Stimulated activated CD8-positive, alpha-beta memory T cell treated with anti-CD3 and anti-CD28 coated beads, Interleukin-12 subunit alpha, Interleukin-12 subunit beta, amount 100 ng/mL, for 24 hours (primary cell): ENCODE measurements around the gene LYST.

ENCODE experiments used
- DNase-seq: peaks from one replicate; pipeline ENCODE4 v3.0.0-alpha.2; 2020; ENCODE audit errors: extremely low read depth

Gene LYST

DNA sequence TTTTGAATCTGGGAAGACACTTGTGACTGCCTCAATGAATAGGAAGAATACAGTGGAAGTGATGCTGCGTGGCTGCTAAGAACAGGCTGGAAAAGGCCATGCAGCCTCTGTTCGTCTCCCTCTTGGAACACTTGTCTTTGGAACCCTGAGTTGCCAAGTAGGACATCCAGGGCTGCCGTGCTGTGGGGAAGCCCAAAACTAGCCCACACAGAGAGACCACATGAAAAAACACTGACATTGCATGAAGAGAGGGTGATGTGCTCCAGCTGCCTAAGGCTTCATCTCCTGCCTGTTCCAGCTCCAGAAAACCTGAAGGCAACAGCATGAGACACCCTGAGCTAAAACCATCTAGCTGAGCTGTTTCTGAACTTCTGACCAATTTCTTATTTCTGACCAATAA, 156.0 kb downstream of the LYST start:
- no peak for DNase-seq

DNA sequence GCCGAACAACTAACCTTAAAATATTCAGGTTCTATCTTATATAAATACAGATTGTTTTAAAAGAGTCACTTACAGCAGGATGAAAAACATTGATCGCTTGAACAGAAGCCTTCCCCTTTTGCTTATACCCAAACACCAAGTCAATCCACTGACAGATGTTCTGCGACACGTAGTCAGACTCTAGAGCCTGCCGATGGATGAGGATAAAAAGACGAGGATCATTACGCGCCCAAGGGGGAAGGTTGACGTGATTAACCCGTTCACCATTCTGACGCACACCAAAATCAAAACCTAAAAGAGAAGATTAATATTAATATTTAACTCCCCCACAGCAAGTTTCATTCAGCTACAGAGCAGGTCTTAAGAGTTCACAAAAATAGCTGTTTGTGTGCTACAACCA, 157.7 kb downstream of the LYST start:
- DNase-seq, result no peak

DNA sequence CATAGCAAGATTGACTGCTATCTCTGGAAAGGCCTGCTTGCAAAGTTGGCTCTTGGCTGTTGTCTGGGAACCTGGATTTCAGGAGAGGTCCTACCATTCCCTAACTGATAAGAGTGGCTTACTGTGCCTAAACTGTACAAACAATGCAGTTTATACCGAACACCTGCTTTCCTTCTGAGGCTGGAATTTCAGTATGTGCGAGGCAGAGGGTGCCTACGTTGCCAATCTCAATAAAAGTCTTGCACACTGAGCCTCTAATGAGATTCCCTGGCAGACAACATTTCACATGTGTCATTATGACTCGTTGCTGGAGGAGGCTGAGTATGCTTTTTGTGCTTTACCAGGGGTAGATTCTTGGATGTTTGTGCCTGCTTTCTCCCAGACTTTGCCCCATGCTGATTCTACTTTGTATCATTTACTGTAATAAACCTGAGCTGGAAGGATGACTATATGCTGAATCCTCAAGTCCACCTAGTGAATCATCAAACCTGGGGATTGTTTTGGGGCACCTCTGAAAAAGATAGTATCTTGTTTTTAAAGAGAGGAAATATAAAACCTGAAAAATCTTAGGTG, 158.2 kb downstream of the LYST start:
- no peak for DNase-seq

DNA sequence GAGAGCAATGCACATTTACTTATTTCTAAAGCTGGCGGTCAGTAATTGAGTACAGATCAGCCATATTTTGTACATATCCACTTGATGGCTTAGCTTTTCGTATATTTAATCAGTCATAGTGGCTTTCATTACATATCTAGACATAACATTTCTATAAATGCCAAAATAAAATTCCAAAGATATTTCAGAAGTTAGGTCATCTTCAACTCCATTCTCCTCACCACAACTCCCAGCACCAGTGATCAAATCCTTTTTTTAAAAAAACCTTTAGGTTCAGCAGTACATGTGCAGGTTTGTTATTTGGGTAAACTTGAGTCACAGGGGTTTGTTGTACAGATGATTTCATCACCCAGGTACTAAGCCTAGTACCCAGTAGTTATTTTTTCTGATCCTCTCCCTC, 163.2 kb downstream of the LYST start:
- no peak for DNase-seq

DNA sequence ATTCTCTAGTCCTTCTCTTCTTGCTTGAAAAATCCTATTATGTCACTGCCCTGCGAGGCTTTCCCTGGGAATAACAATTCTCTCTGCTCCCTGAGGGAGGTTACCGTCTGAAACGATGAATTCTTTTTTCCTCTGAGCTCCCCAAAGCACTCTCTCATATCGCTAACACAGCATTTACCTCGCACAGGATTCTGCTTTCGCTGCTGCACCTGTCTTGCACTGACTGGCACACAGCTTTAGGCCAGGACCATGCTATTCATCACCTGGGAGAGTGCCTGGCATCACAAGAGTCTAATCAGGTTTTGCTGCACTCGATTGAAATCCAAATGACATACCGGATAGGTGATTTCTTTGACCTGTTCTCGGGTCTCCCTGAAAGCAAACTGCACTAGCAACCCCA, 164.3 kb downstream of the LYST start:
- DNase-seq, result no peak

DNA sequence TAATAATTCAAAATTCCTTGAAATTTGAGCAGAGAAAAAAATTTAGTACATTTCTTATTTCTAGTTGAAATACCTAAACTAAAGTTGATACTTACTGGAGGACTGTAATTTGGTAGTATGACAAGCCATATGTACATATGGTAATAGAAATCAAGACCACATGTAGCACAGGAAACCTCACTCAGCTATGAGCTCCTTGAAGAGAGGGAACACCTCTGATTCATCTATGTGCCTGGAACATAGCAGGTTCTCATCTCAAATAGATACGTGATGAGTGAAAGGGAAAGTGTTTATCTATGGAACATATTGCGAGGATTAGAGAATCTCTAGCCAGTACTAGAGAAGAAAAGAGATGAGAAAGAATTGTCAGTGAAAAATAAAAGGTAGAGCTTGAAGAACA, 169.2 kb downstream of the LYST start:
- DNase-seq, result no peak

DNA sequence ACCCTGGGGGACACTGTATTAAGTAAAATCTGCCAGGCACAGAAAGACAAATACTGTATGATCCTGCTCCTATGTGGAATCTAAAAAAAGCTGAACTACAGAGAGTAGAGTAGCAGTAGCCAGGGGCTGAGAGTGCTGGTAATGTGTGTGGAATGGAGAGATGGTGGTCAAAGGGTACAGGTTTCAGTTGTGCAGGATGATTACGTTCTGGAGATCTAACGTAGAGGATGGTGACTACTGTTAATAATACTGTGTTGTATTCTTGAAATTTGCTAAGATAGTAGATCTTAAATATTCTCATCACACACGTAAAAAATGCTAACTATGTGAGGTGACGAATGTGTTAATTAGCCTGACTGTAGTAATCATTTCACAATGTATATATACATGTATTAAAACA, 177.3 kb downstream of the LYST start:
- DNase-seq, result no peak

DNA sequence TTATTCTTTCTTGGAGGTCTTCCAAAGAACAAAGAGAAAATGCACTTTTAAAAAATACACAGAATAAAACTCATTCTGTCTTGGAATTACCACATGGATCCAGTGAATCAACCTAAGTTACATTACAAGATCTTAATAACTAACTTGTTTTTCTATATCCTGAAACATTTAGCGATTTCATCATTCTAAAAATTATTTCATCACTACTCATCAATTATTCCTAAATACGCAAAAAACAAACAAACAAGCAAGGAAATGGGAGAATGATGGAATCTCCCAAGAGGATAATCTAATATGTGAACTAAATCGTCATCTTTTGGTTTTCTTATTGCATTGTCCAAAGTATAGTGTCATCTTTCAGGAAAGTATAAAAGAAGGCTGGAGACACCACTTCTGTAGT, 178.6 kb downstream of the LYST start:
- no peak for DNase-seq

DNA sequence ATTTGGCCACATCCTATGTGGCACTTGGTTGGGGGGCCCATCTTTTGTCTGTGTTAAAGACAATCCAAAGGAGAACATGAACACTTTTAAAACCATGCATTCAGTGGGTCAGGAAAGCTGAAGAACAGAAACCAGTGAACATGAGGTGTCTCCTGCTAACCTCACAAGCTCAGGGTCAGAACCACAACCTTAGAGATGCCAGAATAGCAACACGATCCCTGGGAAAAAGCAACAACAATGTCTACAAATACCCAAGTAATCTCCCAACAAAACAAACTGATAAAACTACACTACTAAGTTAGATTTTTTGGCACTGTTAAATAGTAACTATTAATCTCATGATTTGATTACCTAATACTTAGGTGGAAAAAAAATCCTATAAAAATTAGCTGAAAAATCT, 183.1 kb downstream of the LYST start:
- DNase-seq, result no peak

DNA sequence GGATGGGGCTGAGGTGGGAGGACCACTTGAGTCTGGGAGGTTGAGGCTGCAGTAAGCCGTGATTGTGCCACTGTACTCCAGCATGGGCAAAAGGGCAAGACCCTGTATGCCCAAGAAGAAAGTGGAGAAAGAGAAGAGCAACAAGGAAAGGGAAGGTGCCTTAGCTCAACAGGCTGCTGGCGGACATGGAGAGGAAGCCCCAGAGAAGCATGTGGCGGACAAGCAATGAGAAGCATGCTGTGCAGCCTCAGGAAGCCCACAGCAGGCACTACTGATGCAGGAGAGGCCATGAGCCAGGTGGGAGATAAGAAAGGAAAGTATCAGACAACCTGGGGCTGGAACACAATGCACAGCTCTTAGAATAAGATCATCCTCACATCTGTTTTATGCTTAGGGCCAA, 184.5 kb downstream of the LYST start:
- no peak for DNase-seq

DNA sequence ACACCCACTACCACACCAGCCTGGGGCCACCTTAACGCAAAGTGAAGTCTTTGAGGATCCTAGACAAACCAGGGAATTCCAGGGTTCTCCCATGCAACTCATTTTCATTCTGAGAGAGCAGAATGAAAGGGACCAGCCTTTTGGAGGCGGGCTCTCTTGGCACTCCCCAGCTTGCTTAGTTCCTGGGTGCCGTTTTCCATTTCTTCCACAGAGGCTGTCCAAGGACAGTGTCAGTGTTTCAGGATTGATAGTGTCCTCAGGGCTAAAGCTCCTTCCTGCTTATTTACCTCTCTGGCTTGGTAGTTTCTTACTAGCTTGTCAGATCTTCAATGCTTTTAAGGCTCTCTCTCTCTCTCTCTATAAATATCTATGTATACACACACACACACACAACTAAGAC, 187.1 kb downstream of the LYST start:
- no peak for DNase-seq

DNA sequence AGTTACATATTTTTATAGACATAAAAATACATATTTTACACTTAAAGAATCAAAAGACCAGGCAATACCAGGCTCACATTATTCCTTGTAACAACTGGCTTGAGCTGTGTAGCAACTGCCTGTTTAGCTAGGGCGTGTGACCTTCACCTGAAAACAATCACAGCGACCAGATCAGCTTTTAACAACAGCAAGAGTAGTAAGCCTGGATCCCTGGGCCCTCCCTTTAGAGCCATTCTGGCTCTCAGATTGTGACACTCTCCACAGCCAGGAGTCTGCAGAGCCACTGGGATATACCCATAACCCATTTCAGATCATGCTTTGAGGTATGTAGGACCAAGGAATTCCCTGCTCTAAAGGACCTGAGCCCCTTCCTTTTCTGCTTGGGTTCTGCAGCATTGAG, 187.7 kb downstream of the LYST start:
- DNase-seq, result no peak

DNA sequence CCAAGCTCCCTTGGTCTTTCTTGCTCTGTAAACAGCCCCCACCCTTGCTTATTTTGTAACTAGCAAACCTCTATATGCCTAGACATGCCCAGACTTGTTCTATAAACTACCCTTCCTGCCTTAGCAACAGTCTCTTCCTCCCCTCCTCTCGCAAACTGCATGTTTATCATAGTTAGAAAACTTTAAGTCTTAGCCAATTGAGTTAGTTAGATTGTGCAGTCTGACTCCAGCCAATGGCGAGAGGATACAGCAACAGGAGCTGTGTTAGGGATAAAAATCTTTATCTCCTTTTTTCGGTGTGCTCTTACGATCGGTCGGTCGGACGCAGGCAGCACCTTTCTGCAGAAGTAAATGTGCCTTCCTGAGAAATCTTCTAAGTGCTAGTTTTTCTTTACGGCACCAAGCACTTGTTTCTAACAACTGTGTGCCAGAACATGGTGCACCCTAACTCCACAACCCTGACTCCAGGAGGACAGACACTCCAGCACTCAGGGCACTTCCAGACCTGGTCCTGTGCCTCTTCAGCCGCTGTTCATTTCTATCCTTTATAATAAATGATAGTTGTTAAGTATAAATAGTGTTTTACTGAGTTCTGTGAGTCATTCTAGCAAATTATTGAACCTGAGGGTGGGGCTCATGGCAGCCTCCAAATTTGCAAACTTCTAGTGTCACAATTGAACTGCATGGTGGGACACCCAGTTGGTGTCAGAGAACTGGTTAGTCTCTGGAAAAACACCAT, 191.4 kb downstream of the LYST start:
- no peak for DNase-seq

DNA sequence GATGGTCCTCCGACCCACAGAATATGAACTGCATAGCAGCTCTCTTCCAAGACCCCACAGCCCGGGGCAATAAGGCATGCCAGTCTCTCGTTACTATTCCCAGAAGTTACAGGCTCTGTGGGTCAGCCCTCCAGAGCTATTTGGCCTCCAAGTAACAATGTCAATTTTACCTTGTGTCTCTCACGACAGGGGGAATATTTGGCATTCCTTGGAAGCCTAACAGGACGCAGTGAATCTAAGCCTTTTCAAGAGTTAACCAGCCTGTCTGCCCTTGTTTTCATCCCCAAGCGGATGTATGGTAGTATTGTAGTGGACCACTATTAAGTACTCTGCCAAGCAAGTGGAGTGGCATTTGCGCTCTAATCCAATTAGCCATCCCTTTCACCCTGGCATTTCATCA, 192.7 kb downstream of the LYST start:
- DNase-seq, result no peak

DNA sequence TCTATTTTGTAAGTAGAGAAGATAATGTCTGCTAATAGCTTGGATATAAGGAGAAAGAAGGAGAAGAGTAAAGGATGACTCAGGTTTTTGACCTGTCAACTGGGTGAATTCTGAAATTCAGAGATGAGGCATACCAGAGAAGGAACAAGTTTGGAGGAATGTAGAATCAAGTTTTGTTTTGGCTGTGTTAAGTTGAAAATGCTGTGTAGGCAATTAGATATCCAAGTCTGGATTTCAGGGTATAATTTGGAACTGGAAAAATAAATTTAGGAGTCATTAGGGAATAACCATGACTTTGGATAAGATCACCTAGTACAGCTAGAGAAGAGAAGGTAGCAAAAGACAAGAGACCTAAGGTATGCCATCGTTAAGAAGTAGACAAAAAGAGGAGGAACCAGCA, 194.7 kb downstream of the LYST start:
- DNase-seq, result no peak

DNA sequence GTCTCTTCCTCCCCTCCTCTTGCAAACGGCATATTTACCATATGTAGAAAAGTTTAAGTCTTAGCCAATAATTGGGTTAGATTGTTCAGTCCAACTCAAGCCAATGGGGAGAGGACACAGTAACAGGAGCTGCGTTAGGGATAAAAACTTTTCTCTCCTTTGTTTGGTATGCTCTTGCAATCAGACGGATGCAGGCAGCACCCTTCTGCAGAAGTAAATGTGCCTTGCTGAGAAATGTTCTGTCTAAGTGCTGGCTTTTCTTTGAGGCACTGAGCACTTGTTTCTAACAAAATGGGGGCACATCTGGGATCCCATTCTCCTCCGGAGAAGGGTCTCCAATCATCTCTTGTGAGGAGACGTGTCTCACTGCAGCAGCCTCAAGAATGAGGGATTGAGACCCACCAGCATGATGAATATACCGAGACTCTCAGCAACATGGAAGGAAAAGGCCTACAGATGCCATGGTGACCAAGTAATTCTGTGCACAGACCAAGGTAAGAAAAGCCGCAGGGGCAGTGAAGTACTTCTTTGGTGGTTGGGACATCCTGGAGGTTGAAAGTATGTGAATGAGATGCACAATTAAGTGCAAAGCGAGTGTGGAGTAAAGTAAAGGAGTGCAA, 196.4 kb downstream of the LYST start:
- no peak for DNase-seq

DNA sequence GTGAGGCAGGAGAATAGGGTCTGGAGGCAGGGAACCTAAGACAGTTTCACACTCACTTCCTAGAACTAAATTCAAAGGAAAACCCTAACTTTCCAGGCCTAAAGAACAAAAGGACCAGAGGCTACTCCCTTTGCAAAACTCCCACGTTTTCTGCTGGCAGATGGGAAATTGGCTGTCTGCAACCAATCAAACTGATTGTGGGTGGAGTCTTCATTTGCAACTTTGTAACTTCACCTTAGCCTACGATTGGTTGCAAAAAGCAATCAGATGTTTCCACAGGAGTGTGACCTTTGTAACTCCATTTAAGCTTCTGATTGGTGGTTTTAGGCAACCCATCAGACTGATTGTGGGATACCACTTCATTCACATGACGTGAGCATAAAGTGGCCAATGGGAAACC, 197.4 kb downstream of the LYST start:
- no peak for DNase-seq

DNA sequence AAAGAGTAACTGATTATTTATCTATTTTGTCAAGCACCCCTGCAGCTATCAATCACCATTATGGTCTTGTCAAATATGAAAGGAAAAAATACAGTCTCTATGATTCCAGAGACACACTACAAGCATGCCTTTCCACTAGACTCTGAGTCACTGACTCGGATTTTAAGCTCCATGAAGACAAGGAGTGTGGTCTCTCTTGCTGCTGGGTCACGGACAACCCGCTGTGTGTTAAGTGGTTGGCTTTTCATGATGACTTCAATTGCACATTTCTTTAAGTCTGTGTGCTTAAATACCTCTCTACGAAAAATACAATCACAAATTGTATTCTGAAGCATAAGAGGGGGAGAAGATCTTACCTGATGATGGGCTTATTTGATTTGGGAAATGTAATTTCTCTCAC, 203.1 kb downstream of the LYST start:
- no peak for DNase-seq

DNA sequence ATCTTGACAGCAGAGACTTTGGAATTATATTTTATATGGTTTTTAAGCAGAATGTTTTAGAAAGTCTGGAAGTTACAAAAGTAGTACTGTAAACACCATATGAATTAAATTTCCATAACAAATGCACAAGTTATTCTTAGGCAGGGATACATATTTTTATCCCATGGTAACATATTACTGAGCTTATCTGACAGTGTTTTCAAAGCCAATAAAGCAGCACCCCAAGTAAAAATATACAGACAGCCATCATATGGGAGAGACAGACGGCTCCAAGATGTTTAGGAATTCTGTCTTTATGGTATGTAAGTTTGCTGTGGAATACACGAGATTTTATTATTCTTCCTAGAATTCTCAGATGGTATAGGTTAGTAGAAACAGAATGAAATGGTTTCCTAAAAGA, 205.1 kb downstream of the LYST start:
- DNase-seq, result no peak

DNA sequence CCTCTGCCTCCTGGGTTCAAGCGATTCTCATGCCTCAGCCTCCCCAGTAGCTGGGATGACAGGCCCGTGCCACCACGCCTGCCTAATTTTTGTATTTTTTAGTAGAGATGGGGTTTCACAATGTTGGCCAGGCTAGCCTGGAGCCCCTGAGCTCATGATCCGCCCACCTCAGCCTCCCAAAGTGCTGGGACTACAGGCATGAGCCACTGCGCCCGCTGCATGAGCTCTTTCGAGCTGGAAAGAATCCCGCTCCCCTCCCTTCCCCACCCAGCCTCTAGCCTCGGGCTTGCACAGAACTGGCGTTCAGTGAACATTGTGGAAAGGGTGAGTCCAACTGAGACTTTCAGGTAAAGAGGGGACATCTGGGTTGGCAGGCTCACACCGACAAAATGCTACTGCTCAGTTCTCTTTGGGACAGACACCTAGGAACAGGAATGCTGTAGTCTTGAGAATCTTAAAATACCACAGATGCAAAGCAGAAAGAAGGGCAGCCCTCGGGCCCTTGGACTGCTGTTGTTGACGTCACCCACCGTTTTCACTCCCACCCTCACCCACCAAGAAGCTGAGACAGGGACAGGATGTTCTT, 207.4 kb downstream of the LYST start:
- DNase-seq, result no peak

DNA sequence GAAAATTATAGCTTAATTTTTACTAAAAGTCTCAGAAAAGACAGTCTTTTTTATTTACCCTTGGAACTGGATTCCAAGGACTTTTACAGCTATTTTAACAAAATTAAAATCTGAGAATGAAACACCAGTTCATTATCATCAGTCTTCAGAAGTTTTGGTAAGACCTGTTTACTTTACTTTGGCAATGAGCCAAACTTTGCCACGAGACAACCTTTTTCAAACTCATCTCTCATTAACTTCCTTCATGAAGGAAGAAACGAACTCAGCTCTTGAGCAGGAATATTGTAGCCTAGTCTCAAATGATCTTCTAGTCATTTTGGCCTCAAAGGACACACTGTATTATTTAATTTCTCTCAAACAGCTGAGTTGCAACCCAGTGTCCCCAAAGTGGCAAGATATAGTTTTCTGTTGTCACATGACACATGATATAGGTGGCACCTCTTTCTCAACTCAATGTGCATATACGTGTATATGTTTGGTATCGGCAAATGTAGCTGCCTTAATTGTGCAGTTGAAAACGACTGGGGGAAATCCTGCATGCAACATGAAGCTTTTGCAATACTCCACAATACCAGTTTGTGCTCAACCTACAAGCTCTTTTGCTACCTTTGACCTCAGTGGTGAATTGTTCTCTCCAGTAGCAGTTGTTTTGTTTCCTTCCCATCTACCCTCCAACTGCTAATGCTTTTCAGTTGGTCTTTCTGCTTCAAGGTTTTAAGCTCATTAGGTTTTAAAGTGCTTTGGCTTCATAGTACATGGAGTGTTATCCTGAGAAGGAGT, 208.8 kb downstream of the LYST start:
- DNase-seq, result no peak

DNA sequence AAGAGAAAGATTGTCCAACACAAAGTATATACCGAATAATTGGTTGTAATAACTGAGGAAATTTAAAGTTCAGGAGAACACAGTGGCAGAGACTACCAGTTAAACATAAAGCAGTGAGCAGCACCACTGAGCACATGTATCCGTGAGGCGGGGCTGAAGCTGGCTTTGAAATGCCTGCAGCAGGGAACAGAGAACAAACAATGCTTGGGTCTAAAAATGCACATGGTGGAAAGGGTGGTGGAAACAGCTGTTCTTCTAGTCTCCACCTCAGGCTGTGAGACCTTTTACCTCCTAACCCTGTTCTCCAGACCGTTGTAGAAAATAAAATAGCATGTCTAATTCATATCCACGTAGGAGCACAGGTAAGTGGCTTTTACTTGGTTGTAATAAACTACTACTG, 209.4 kb downstream of the LYST start:
- no peak for DNase-seq
